HAP-1 (cell line): Measurements from ENCODE around the gene GPR39.

ENCODE experiments used
- DNase-seq, 2 experiments: peaks; one replicate each; pipeline ENCODE4 v3.0.0-alpha.2; 2016 to 2020; ENCODE audit warnings: low spot score in 2 of 2
- H3K27me3 ChIP-seq: fragments of 250-450 bp; sonication (Bioruptor Pico); 2 replicates; pipeline ENCODE4 v1.5.1; 2020; ENCODE audit warnings: low read depth, mild to moderate bottlenecking, moderate library complexity
- H3K36me3 ChIP-seq: fragments of 250-450 bp; sonication (Bioruptor Pico); replicated peaks from 2 replicates; pipeline ENCODE4 v1.5.1; 2020; ENCODE audit warnings: mild to moderate bottlenecking
- H3K4me1 ChIP-seq: fragments of 250-450 bp; sonication (Bioruptor Pico); 2 replicates; pipeline ENCODE4 v1.5.1; 2020; ENCODE audit warnings: mild to moderate bottlenecking
- H3K4me3 ChIP-seq: fragments of 250-450 bp; sonication (Bioruptor Pico); 2 replicates; pipeline ENCODE4 v1.5.1; 2020; ENCODE audit warnings: mild to moderate bottlenecking, moderate library complexity
- H3K9me3 ChIP-seq: fragments of 250-450 bp; sonication (Bioruptor Pico); 2 replicates; pipeline ENCODE4 v1.5.1; 2020; ENCODE audit warnings: mild to moderate bottlenecking, moderate library complexity
- in situ Hi-C: fragments of 300-500 bp; cut with MboI; formaldehyde crosslinking; loops from 3 replicates; pipeline ENCODE4 v1.14.3; 2020; ENCODE audit warnings: low sequenced_read_pairs, inconsistent platforms, mixed read lengths

The GPR39 gene

DNA sequence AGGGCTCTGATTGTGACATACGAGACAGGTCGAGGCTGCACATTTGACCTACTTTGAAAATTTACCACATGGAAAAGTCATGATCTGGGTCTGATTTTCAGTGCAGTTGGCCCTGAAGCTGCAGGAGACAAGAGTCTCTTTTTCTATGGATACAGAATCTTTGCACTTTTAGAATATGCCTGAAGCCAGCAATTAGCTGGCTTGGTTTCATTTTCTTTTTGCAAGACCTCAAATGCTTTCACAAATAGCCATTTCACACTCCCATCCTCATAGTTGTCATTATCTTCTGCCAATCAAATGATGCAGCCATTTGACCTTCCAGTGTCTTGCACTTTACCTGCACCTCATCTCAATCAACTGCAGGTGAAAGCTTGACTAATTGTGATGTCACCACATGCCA is 59.0 kb downstream of the GPR39 start:
- no peaks in the 10 kb centered on the region for H3K27me3 ChIP-seq
- no peaks in the 10 kb centered on the region for H3K9me3 ChIP-seq
- H3K4me3 ChIP-seq = no peak overlapping the region
- H3K4me1 ChIP-seq = no peaks in the 10 kb centered on the region
- no peak for DNase-seq
- H3K36me3 ChIP-seq = no peaks in the 10 kb centered on the region
- in situ Hi-C loops = no loop called here

DNA sequence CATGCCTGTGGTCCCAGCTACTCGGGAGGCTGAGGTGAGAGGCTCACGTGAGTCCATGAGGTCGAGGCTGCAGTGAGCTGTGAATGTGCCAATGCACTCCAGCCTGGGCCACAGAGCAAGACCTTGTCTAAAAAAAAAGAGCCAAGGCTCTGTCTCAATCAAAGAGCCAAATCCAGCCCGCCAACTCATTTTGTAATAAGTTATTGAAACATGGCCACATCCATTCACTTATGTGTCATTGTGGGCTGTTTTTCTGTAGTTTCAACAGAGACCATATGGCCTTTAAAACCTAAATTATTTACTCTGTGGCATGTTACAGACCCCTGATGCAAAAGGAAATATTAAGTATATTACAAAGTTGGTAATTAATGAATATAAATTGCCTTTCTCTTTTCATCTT is 60.8 kb downstream of the GPR39 start:
- Histone ChIP-seq H3K4me1 (no peaks in the 10 kb centered on the region), H3K27me3 (no peaks in the 10 kb centered on the region), H3K36me3 (no peaks in the 10 kb centered on the region), H3K9me3 (no peaks in the 10 kb centered on the region), H3K4me3 (no peak overlapping the region)
- no peak for DNase-seq
- in situ Hi-C loops = no loop called here

DNA sequence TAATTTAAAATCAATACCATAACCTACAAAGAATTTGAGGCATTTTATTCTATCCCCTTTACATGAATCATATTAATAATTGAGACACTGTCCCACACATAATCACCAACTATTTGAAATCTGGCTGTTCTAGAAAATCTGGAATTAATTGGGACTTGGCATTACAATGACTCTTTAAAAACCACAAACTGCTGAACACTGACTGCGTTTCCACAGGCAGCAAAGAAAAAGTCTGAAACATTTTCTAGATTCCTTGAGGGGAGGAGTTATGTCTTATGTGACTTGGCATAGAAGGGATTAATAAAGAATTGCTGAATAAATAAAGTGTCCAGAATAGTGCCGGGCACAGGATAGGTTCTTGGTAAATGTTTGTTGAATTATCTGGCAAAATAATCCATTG is 61.4 kb downstream of the GPR39 start:
- in situ Hi-C loops = no loop called here
- H3K4me1 ChIP-seq = no peaks in the 10 kb centered on the region
- no peak overlapping the region for H3K4me3 ChIP-seq
- no peaks in the 10 kb centered on the region for H3K27me3 ChIP-seq
- H3K36me3 ChIP-seq = no peaks in the 10 kb centered on the region
- no peak for DNase-seq
- no peaks in the 10 kb centered on the region for H3K9me3 ChIP-seq

DNA sequence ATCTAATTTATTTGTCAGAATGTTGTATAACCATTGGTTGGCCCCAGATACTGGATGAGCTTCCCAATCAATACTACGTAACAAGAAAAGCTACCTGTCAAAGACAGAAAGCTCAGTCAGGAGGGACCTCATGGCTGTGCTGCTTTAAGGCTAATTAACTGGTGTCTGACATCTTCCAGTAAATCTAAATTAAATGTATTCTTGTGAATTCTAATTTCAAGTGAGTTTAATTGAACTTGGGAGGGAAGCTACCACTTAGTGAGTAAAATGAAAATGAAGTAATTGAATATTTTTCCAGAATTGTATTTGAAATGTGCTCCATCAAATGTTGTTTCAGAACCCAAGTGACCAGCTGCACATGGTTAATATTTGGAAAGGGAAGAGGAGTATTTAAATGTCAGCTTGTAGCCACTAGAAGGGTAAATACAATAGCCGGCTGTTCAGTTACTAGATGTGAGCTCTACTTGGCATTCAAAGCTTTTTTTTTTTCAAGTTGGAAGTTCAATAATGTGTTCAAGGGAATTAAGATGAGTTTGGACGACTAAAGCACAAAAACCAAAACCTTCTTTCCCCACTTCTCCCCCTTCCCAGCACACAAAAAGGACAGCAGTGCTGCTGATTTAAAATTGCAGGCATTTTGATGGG is 62.0 kb downstream of the GPR39 start:
- H3K9me3 ChIP-seq = no peaks in the 10 kb centered on the region
- H3K27me3 ChIP-seq = no peaks in the 10 kb centered on the region
- no peaks in the 10 kb centered on the region for H3K4me1 ChIP-seq
- DNase-seq = no peak
- H3K36me3 ChIP-seq = no peaks in the 10 kb centered on the region
- no peak overlapping the region for H3K4me3 ChIP-seq
- in situ Hi-C loops = no loop called here

DNA sequence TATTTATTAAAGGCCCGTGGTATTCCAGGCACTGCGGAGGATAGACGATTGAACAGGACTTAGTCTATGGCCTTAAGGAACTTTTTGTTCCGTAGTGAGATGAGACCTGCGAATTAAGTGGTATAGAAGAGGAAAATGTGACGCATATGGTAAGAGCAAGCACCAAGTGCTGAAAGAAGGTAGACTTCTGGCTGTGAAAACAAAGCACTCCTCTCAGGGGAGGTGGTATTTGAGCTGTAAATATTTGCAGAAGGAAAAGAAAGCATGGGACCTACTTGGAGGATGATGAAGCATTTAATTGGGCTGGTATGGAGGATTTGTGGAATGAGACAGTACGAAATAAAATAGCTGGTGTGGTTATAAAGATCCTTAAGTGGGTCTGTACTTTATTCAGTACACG is 62.5 kb downstream of the GPR39 start:
- Histone ChIP-seq H3K27me3 (no peaks in the 10 kb centered on the region), H3K4me3 (no peak overlapping the region), H3K9me3 (no peaks in the 10 kb centered on the region), H3K4me1 (no peaks in the 10 kb centered on the region), H3K36me3 (no peaks in the 10 kb centered on the region)
- in situ Hi-C loops = no loop called here
- DNase-seq = no peak

DNA sequence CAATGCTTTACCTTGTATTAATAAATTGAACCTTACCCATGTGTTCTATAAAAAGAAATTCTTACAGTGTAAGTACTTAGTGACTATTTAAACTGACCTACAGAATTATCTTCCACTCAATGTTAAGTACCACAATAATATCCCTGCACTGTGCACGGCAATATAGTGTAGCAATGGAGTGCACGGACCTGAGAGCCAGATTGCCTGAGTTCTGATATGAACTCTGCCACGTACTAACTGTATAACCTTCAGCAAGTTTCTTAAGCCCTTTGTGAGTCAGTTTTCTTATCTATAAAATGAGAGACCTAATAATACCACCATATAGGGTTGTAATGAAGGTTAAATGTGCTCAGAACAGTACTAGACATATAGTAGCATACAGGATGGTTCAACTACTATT is 66.2 kb downstream of the GPR39 start:
- no peaks in the 10 kb centered on the region for H3K36me3 ChIP-seq
- no peak for DNase-seq
- H3K9me3 ChIP-seq = no peaks in the 10 kb centered on the region
- H3K27me3 ChIP-seq = no peaks in the 10 kb centered on the region
- in situ Hi-C loops = no loop called here
- H3K4me3 ChIP-seq = no peak overlapping the region
- no peaks in the 10 kb centered on the region for H3K4me1 ChIP-seq

DNA sequence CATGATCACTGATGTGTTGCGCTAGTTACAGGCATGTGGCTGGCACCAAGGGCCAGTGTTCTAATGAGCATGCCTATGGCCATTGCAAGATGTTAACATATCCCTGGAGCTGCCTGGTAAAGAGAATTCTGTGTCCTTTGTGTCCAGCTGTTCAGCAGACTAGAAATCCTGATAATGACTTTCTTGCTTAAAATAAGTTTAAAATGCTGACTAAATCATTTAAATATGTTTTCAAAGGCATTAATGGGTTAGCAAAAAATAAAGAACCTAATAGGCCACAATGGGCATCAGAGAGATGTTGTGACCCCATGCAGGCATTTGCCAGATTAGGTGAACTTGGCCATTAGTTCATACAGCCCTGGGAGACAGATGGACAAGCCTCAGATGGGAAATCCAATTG is 67.5 kb downstream of the GPR39 start:
- in situ Hi-C loops = no loop called here

DNA sequence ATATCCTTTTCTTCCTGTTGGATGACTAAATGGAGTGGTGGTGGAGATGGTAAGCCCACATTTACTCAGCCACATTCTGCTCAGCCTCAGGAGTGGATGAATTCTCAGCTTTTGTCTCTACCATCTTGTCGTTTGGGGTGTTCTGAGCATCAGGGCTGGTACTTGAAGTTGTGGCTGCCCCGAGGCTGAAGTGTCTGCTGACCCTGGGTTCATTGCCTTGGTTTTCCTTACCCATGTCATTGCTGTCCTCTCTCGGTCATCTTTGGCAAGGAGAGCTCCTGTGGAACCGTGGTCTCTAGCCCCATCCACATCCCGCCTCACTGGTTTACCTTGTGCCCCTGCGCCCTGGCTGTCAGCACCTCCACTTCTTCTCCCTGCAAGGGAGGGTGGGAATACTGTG is 71.9 kb downstream of the GPR39 start:
- Histone ChIP-seq H3K4me1 (no peaks in the 10 kb centered on the region), H3K27me3 (no peaks in the 10 kb centered on the region), H3K9me3 (no peaks in the 10 kb centered on the region), H3K4me3 (no peak overlapping the region), H3K36me3 (no peaks in the 10 kb centered on the region)
- DNase-seq = no peak
- in situ Hi-C loops = no loop called here

More for the DNA sequence above, 67.5 kb downstream of the GPR39 start:
- Histone ChIP-seq H3K27me3 (no peaks in the 10 kb centered on the region), H3K9me3 (no peaks in the 10 kb centered on the region), H3K4me1 (no peaks in the 10 kb centered on the region), H3K4me3 (no peak overlapping the region), H3K36me3 (no peaks in the 10 kb centered on the region)
- no peak for DNase-seq

DNA sequence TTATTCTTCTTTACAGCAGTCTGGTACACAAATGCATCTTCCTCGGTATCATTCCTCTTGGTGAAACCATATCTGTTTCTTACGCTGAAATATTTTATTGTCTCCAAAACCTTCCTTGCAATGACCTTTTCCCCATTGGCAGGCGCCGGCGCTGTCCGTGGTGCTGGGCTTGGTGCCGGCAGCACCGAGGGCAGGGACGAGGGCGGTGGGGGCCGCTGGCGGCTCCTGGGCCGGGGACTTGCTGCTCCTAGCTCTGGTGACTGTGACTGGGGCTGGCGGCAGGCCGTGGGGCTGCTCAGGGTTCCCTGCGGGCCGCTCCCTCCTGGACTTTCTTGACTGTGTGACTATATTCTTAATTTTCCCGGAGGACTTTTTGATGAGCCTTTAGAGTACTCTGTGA is 72.5 kb downstream of the GPR39 start:
- DNase-seq = peak in 1 of 2 experiments; percentile 27
- in situ Hi-C loops = no loop called here
- H3K9me3 ChIP-seq = no peaks in the 10 kb centered on the region
- no peaks in the 10 kb centered on the region for H3K4me1 ChIP-seq
- no peaks in the 10 kb centered on the region for H3K27me3 ChIP-seq
- no peaks in the 10 kb centered on the region for H3K36me3 ChIP-seq
- no peak overlapping the region for H3K4me3 ChIP-seq

DNA sequence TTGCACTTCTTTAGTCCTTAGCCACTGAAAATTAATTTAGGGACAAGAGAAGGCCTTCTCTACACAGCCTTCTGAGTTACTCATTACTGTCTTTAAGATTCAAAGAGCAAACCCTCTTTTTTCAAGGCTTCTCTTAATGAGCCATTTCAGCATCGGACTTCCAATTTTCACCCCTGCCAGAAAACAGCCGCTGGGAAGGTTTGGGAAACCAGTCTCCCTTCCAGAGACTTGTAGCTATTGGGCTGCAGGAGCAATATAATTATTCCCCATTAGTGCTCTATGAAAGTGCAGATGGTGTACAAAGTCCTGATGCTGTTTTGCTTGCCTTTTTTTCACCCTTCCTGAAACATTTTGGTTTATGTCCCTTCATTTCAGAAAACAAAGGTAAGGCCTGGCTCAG is 79.3 kb downstream of the GPR39 start:
- Histone ChIP-seq H3K9me3 (no peaks in the 10 kb centered on the region), H3K36me3 (no peaks in the 10 kb centered on the region), H3K27me3 (no peaks in the 10 kb centered on the region), H3K4me3 (no peak overlapping the region), H3K4me1 (no peaks in the 10 kb centered on the region)
- in situ Hi-C loops = no loop called here
- DNase-seq = no peak

DNA sequence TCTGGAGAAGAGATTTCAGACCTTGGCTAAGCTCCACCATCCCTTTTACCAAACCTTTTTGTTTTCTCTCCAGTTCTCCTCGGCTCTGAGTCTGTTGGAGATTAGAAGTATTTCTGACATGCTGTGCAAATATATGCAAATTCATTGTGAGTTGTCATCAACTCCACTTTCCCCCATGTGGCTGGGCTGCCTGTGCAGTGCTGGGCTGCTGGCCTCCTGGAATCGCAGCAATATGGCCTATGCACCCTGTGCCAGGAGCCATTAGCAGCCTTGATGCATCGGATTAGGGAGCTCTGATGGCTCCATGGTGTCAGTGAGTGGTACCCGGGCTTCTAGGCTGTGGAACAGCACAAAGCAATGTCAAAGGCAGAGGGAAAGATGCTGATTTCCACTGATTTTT is 80.0 kb downstream of the GPR39 start:
- Histone ChIP-seq H3K36me3 (no peaks in the 10 kb centered on the region), H3K27me3 (no peaks in the 10 kb centered on the region), H3K4me1 (no peaks in the 10 kb centered on the region), H3K9me3 (no peaks in the 10 kb centered on the region), H3K4me3 (no peak overlapping the region)
- no peak for DNase-seq
- in situ Hi-C loops = no loop called here

DNA sequence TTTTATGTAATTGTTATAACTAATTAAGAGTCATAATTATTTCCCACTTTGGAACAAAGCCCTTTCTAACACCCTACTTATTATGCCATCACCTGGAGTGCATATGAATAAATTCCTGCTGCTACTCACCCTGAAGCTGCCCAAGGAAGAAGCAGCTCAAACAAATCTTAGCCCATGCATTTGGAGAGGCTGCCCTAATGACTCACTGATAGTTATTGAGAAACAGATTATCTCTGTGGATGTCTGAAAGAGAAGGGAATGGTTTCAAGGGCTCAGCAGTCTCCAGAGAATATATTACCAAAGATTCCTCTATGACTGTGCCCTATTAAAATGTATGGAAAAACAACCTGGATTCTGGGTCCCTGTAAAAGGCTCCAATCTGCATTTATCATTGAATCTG is 81.0 kb downstream of the GPR39 start:
- Histone ChIP-seq H3K4me3 (no peak overlapping the region), H3K27me3 (no peaks in the 10 kb centered on the region), H3K4me1 (no peaks in the 10 kb centered on the region), H3K9me3 (no peaks in the 10 kb centered on the region), H3K36me3 (no peaks in the 10 kb centered on the region)
- no peak for DNase-seq
- in situ Hi-C loops = no loop called here

DNA sequence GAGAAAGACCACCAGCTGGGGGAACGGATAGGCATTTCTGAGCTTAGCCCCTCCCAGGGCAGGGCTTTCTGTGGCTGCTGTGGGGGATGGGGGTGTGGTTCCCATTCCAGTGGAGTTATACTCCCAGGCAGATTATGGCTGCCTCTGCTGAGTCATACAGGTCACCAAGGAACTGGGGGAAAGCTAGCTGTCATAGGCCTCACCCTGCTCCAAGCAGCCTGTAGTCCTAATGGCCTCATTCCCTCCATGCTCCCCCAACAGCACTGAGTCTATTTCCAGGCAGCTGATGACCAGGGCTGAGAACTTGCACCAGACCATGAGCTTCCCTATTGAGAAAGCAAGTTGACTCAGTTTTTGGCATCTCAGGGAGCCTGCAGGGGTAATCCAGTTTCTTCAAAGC is 87.1 kb downstream of the GPR39 start:
- DNase-seq = no peak
- Histone ChIP-seq H3K27me3 (no peaks in the 10 kb centered on the region), H3K36me3 (no peaks in the 10 kb centered on the region), H3K4me3 (no peak overlapping the region), H3K9me3 (no peaks in the 10 kb centered on the region), H3K4me1 (no peaks in the 10 kb centered on the region)
- in situ Hi-C loops = no loop called here

DNA sequence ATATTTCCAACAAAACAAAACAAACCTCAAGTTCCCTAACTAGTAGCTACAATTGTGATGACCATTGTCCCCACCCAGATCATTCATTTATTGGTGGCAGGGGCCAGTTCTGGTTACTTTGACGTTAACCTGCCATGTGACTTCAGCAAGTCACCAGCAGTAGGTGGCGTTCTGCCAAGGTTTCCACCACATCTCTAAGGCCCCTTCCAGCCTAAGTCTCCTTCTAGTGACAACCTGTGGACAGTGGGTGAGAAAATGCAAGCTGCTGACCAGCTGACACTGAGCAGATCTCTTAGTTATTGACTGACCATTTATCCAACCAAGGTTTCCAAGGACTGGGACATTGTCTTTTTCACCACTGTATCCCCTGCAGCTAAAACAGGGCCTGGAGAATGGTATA is 98.4 kb downstream of the GPR39 start:
- H3K27me3 ChIP-seq = no peaks in the 10 kb centered on the region
- H3K4me1 ChIP-seq = no peaks in the 10 kb centered on the region
- H3K36me3 ChIP-seq = no peaks in the 10 kb centered on the region
- no peak overlapping the region for H3K4me3 ChIP-seq
- H3K9me3 ChIP-seq = no peaks in the 10 kb centered on the region
- in situ Hi-C loops = no loop called here
- no peak for DNase-seq

DNA sequence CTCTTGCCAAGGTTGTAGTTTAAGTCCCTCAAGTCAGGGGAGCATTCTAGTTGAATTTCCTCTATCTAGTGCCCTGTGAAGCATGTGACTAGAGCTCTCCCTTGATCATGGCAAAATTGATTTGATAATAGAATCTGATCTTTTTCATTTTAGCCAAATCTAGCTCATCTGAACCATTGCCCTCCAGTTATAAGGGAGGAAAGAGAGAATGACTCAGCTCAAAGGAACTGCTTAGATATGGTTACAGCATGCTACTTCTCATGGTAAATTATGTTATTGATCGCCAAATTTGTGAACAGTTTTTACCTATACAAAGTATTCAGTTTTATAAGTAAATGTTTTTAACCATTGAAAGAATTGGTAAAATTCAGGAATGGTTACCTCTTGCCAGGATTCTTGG is 100.8 kb downstream of the GPR39 start:
- in situ Hi-C loops = no loop called here
- H3K4me3 ChIP-seq = no peak overlapping the region
- DNase-seq = no peak
- H3K9me3 ChIP-seq = no peaks in the 10 kb centered on the region
- H3K27me3 ChIP-seq = no peaks in the 10 kb centered on the region
- H3K36me3 ChIP-seq = no peaks in the 10 kb centered on the region
- H3K4me1 ChIP-seq = no peaks in the 10 kb centered on the region
